Right kidney (tissue), 1 donor: Measurements from ENCODE around the gene OTOP2.
"Not testable (repeated sequence)": the region's sequence is repeated elsewhere in the genome, so short reads cannot be mapped to it uniquely, and the experiment has no call there.

ENCODE experiments used
- DNase-seq: peaks from one replicate; pipeline ENCODE4 v3.0.0-alpha.2; 2016

The OTOP2 gene

GRCh38 chr17:74971842-74972106, 47.7 kb downstream of the OTOP2 start:
- peak; percentile 60 for DNase-seq

DNA sequence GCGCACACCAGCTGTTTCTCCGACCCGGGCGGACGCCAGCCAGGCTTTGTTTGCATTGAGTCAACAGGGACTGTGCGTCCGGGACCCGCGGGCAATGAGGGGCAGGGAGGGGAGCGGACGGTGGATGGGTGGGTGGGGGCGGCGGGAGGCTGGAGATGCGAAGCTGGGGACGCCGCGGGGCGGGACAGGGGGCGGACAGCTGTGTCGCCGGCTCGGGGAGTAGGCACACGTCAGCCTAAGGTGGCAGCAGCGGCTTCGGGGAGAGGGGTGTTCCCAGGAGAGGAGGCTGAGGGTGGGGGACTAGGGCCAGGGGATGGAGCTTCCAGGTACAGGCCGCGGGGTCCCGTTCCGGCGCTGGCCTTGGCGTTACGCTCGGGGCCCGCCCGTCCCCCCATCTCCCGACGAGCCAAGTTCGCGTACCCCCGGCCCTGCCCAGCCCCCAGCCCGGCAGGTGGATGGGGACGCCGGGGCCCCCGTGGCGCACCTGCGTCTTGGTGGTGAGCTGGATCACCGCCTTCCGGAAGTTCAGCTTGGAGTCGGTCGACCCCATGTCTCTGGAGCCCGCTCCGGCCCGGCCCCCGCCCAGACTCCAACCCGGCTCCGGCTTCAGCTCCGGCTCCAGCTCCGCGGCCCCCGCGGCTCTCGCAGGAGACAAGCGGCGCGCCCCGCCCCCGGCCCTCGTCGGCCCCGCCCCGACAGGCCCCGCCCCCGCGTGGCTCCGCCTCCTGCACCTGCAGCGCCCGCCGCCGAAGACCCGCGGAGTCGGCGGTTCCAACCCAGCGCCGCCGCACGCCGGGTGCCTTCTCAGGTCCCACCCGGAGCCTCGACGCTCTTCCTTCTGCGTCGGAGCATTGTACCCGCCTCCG, 48.3 kb downstream of the OTOP2 start, which contains the start of gene HID1:
Gene HID1 (minus strand): TSS at position 653 of the 866 bp plus-strand sequence. CDS start 103 bp downstream, at position 550.
- peak; percentile 68 for DNase-seq

- peak; percentile 62 for DNase-seq
These were observed 48.9 kb downstream of the OTOP2 start for GRCh38 chr17:74972973-74973328.

DNA sequence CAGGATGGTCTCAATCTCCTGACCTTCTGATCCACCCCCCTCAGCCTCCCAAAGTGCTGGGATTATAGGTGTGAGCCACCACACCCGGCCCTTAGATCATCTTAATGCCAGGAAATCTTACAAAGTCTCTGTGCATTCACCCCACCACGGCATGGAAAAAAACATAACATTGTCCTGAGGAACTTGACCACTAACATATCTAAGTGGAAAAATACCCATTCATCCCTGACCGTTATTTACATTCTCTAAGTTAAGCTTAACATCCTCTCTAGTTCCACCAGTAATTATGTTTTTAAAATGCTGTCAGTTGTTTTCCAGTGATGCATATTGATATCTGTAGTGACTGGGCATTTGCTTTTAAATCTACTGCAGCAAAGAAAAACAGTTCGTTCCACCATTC, 51.9 kb downstream of the OTOP2 start:
- no peak for DNase-seq

GRCh38 chr17:74977802-74978201, 53.7 kb downstream of the OTOP2 start:
- DNase-seq = no peak

DNA sequence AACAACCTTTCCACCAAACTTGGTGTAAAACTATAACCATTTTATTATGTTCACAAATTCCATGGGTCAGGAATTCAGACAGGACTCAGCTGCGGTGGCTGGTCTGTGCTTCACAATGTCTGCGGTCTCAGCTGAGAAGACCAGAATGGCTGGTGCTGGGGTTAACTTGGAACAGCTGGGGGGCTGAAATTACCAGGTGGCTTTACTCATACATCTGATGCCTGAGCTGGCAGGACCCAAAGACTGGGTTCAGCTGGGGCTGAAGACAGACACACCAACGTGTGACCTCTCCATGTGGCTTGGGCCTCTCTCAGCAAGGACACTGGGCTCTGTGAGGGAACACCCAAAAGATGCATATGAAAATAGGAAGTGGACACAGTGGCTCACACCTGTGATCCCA, 54.2 kb downstream of the OTOP2 start:
- no peak for DNase-seq

GRCh38 chr17:74979408-74980146, 55.5 kb downstream of the OTOP2 start:
- DNase-seq = no peak

DNA sequence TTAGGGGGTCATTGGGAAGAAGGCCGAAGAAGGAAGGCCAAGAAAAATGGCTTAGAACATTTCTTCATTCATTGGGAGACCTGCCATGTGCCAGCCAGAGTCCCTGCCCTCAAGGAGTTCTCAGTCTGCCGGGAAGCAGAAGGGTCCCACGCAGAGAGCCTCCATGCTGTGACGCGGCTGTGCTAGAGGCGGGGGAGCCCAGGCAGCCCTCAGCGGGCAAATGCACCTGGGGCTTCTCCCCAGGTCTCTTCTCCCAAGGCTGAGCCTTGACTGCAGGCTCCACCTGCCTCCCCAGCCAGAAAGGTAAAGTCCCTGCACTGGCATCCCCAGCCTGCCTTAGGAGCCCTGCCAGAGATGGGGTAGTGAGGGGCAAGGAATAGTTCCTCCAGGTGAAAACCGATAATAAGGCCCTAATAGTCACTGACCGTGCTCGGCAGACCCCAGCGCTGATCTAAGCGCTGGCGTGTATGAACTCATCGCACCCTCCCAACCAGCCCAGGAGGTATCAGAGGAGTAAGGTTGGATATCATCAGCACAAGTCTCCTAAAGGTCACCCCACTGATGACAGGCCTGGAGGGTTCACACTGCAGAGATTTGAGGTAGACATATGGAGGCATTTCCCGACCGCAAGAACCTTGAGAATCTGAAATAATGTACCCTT, 57.4 kb downstream of the OTOP2 start:
- DNase-seq = no peak

DNA sequence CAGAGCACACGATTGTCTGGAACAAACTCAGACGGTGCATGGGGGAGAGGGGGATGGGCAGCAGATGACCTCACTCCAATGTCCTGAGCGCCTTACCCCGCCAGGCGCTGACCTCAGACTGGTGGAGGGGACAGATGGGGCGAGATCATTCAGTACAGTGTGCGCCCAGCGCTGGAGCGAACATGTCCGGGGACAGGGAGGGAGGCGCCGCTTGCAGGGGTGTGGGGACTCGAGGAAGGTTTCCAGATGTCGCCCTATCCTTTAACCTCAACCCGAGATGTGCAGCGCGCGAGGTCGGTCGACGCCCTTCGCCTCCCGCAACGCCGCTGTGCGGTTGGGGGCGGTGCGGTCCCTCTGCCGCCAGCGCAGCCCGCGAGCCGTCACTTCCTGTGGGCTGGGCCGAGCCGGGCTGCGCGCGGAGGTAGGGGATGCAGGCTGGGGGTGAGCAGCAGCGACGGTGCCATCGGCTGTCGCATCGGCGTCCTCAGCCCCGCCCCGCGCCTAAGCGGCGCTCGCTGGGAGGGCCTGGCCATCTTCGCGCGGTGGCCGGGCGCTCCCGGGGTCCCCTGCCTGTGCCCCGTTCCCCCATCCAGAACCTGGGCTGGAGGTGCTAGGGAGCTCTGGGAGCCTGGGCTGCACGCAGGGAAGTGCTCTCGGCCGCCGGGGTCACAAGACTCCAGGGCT, 58.0 kb downstream of the OTOP2 start:
- peak; percentile 93 for DNase-seq

DNA sequence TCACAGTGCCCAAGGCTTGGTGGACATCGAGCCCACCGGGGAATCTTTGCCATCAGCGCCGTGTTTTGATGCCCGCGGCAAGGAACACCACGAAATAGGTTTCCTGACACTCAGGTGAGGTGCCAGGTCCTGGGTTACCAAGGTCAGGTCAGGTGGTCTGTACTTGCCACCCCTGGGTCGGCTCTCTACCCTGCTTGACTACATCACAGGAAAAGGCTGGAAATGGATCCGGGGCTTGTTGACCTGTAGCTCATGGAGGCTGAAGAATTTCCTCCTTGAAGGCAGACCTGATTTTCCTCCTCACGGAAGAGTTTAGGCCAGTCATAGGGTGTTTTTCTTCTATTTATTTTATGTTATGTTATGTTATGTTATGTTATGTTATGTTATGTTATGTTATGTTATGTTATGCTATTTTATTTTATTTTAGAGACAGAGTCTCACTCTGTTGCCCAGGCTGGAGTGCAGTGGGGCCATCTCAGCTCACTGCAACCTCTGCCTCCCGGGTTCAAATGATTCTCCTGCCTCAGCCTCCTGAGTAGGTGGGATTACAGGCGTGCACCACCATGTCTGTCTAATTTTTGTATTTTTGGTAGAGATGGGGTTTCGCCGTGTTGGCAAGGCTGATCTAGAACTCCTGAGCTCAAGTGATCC, 58.7 kb downstream of the OTOP2 start:
- not testable (repeated sequence) for DNase-seq
